ENCODE results near the gene RBBP4.
"Not testable (repeated sequence)": the region's sequence is repeated elsewhere in the genome, so short reads cannot be mapped to it uniquely, and the experiment has no call there.

The RBBP4 gene

GRCh38 chr1:32644426-32644825 lies 6.6 kb upstream of the RBBP4 start:
- H3K27me3 ChIP-seq (ENCODE audit: low read depth, low read length): no peaks in the 10 kb centered on the region
- H3K4me3 ChIP-seq (ENCODE audit: low read depth in 1 of 2, low read length in 2 of 2): no peak overlapping the region
- H3K27ac ChIP-seq (ENCODE audit: low read length): no peak overlapping the region
- peaks cover 0 to 10% of the 10 kb centered on the region in 2 donors for H3K4me1 ChIP-seq (ENCODE audit: control insufficient read depth in 1 of 2, insufficient read depth in 2 of 2, low read length in 2 of 2)
- no peaks in the 10 kb centered on the region for H3K9me3 ChIP-seq (ENCODE audit: control insufficient read depth in 1 of 2, low read length in 2 of 2)
- no peaks in the 10 kb centered on the region for H3K36me3 ChIP-seq (ENCODE audit: control insufficient read depth in 1 of 2, insufficient read depth in 2 of 2, low read length in 2 of 2)

- H3K36me3 ChIP-seq (ENCODE audit: control insufficient read depth in 1 of 2, insufficient read depth in 2 of 2, low read length in 2 of 2): peaks cover 0 to 4% of the 10 kb centered on the region in 2 donors
- no peak overlapping the region for H3K4me3 ChIP-seq (ENCODE audit: low read depth in 1 of 2, low read length in 2 of 2)
- peaks cover 4 to 19% of the 10 kb centered on the region in 2 donors for H3K4me1 ChIP-seq (ENCODE audit: control insufficient read depth in 1 of 2, insufficient read depth in 2 of 2, low read length in 2 of 2)
- H3K27me3 ChIP-seq (ENCODE audit: low read depth, low read length): no peaks in the 10 kb centered on the region
- no peak overlapping the region for H3K27ac ChIP-seq (ENCODE audit: low read length)
- H3K9me3 ChIP-seq (ENCODE audit: control insufficient read depth in 1 of 2, low read length in 2 of 2): no peaks in the 10 kb centered on the region
These were observed 3.5 kb upstream of the RBBP4 start for GRCh38 chr1:32647308-32648134.

GRCh38 chr1:32650248-32650751 lies 708 bp upstream of the RBBP4 start, which contains the start of gene ZBTB8OS:
Gene ZBTB8OS, minus strand, starts transcription at chr1:32650550. Its CDS starts 21 bp downstream, at chr1:32650529.
- Histone ChIP-seq H3K36me3 (ENCODE audit: control insufficient read depth in 1 of 2, insufficient read depth in 2 of 2, low read length in 2 of 2) (peaks cover 6 to 9% of the 10 kb centered on the region in 2 donors), H3K9me3 (ENCODE audit: control insufficient read depth in 1 of 2, low read length in 2 of 2) (no peaks in the 10 kb centered on the region), H3K27me3 (ENCODE audit: low read depth, low read length) (no peaks in the 10 kb centered on the region), H3K4me3 (ENCODE audit: low read depth in 1 of 2, low read length in 2 of 2) (peak within 1 kb of the TSS; percentile 85 to 86), H3K4me1 (ENCODE audit: control insufficient read depth in 1 of 2, insufficient read depth in 2 of 2, low read length in 2 of 2) (peaks cover 11 to 34% of the 10 kb centered on the region in 2 donors), H3K27ac (ENCODE audit: low read length) (peak within 1 kb of the TSS; percentile 100)

- Histone ChIP-seq H3K36me3 (ENCODE audit: control insufficient read depth in 1 of 2, insufficient read depth in 2 of 2, low read length in 2 of 2) (peaks cover 6 to 15% of the 10 kb centered on the region in 2 donors), H3K9me3 (ENCODE audit: control insufficient read depth in 1 of 2, low read length in 2 of 2) (no peaks in the 10 kb centered on the region), H3K4me3 (ENCODE audit: low read depth in 1 of 2, low read length in 2 of 2) (peak overlapping the region; percentile 79 to 86), H3K4me1 (ENCODE audit: control insufficient read depth in 1 of 2, insufficient read depth in 2 of 2, low read length in 2 of 2) (peaks cover 12 to 34% of the 10 kb centered on the region in 2 donors), H3K27ac (ENCODE audit: low read length) (peak overlapping the region; percentile 75), H3K27me3 (ENCODE audit: low read depth, low read length) (no peaks in the 10 kb centered on the region)
These were observed 559 bp downstream of the RBBP4 start for GRCh38 chr1:32651461-32652073.

- Histone ChIP-seq H3K4me1 (ENCODE audit: control insufficient read depth in 1 of 2, insufficient read depth in 2 of 2, low read length in 2 of 2) (peaks cover 12 to 34% of the 10 kb centered on the region in 2 donors), H3K27me3 (ENCODE audit: low read depth, low read length) (no peaks in the 10 kb centered on the region), H3K4me3 (ENCODE audit: low read depth in 1 of 2, low read length in 2 of 2) (peak overlapping the region; percentile 79 to 86), H3K36me3 (ENCODE audit: control insufficient read depth in 1 of 2, insufficient read depth in 2 of 2, low read length in 2 of 2) (peaks cover 9 to 22% of the 10 kb centered on the region in 2 donors), H3K27ac (ENCODE audit: low read length) (peak overlapping the region; percentile 75), H3K9me3 (ENCODE audit: control insufficient read depth in 1 of 2, low read length in 2 of 2) (no peaks in the 10 kb centered on the region)
These were observed 1.4 kb downstream of the RBBP4 start for GRCh38 chr1:32652244-32652962.

GRCh38 chr1:32659581-32659980 lies 8.6 kb downstream of the RBBP4 start:
- H3K4me3 ChIP-seq (ENCODE audit: low read depth in 1 of 2, low read length in 2 of 2): no peak overlapping the region
- H3K9me3 ChIP-seq (ENCODE audit: control insufficient read depth in 1 of 2, low read length in 2 of 2): no peaks in the 10 kb centered on the region
- peaks cover 21 to 57% of the 10 kb centered on the region in 2 donors for H3K36me3 ChIP-seq (ENCODE audit: control insufficient read depth in 1 of 2, insufficient read depth in 2 of 2, low read length in 2 of 2)
- H3K27ac ChIP-seq (ENCODE audit: low read length): no peak overlapping the region
- no peaks in the 10 kb centered on the region for H3K27me3 ChIP-seq (ENCODE audit: low read depth, low read length)
- peaks cover 1 to 5% of the 10 kb centered on the region in 2 donors for H3K4me1 ChIP-seq (ENCODE audit: control insufficient read depth in 1 of 2, insufficient read depth in 2 of 2, low read length in 2 of 2)

- peaks cover 0 to 12% of the 10 kb centered on the region in 2 donors for H3K4me1 ChIP-seq (ENCODE audit: control insufficient read depth in 1 of 2, insufficient read depth in 2 of 2, low read length in 2 of 2)
- H3K4me3 ChIP-seq (ENCODE audit: low read depth in 1 of 2, low read length in 2 of 2): no peak overlapping the region
- H3K36me3 ChIP-seq (ENCODE audit: control insufficient read depth in 1 of 2, insufficient read depth in 2 of 2, low read length in 2 of 2): peaks cover 20 to 40% of the 10 kb centered on the region in 2 donors
- H3K27ac ChIP-seq (ENCODE audit: low read length): no peak overlapping the region
- no peaks in the 10 kb centered on the region for H3K9me3 ChIP-seq (ENCODE audit: control insufficient read depth in 1 of 2, low read length in 2 of 2)
- no peaks in the 10 kb centered on the region for H3K27me3 ChIP-seq (ENCODE audit: low read depth, low read length)
These were observed 14.9 kb downstream of the RBBP4 start for GRCh38 chr1:32665915-32666314.

GRCh38 chr1:32666901-32667566 lies 16.0 kb downstream of the RBBP4 start:
- no peak overlapping the region for H3K27ac ChIP-seq (ENCODE audit: low read length)
- H3K4me3 ChIP-seq (ENCODE audit: low read depth in 1 of 2, low read length in 2 of 2): no peak overlapping the region
- H3K27me3 ChIP-seq (ENCODE audit: low read depth, low read length): no peaks in the 10 kb centered on the region
- peaks cover 0 to 12% of the 10 kb centered on the region in 2 donors for H3K4me1 ChIP-seq (ENCODE audit: control insufficient read depth in 1 of 2, insufficient read depth in 2 of 2, low read length in 2 of 2)
- H3K36me3 ChIP-seq (ENCODE audit: control insufficient read depth in 1 of 2, insufficient read depth in 2 of 2, low read length in 2 of 2): peaks cover 20 to 39% of the 10 kb centered on the region in 2 donors
- no peaks in the 10 kb centered on the region for H3K9me3 ChIP-seq (ENCODE audit: control insufficient read depth in 1 of 2, low read length in 2 of 2)

- peaks cover 33 to 47% of the 10 kb centered on the region in 2 donors for H3K36me3 ChIP-seq (ENCODE audit: control insufficient read depth in 1 of 2, insufficient read depth in 2 of 2, low read length in 2 of 2)
- H3K4me3 ChIP-seq (ENCODE audit: low read depth in 1 of 2, low read length in 2 of 2); H3K27me3 ChIP-seq (ENCODE audit: low read depth, low read length); H3K9me3 ChIP-seq (ENCODE audit: control insufficient read depth in 1 of 2, low read length in 2 of 2); H3K27ac ChIP-seq (ENCODE audit: low read length): not testable (repeated sequence)
- H3K4me1 ChIP-seq (ENCODE audit: control insufficient read depth in 1 of 2, insufficient read depth in 2 of 2, low read length in 2 of 2): peaks cover 0 to 12% of the 10 kb centered on the region in 2 donors
These were observed 17.7 kb downstream of the RBBP4 start for GRCh38 chr1:32668716-32669115.

GRCh38 chr1:32676945-32677344 lies 25.9 kb downstream of the RBBP4 start:
- H3K27me3 ChIP-seq (ENCODE audit: low read depth, low read length): no peaks in the 10 kb centered on the region
- H3K36me3 ChIP-seq (ENCODE audit: control insufficient read depth in 1 of 2, insufficient read depth in 2 of 2, low read length in 2 of 2): peaks cover 37 to 69% of the 10 kb centered on the region in 2 donors
- H3K9me3 ChIP-seq (ENCODE audit: control insufficient read depth in 1 of 2, low read length in 2 of 2): no peaks in the 10 kb centered on the region
- H3K4me1 ChIP-seq (ENCODE audit: control insufficient read depth in 1 of 2, insufficient read depth in 2 of 2, low read length in 2 of 2): peaks cover 0 to 6% of the 10 kb centered on the region in 2 donors
- H3K27ac ChIP-seq (ENCODE audit: low read length): no peak overlapping the region
- H3K4me3 ChIP-seq (ENCODE audit: low read depth in 1 of 2, low read length in 2 of 2): no peak overlapping the region
